ENCODE results near the gene LRP1.

LRP1 gene

GRCh38 chr12:57223191-57224165 lies 95.2 kb downstream of the LRP1 start:
- DNase-seq (ENCODE audit: low spot score), result peak; percentile 41

- DNase-seq (ENCODE audit: low spot score), result no peak
Measured at GRCh38 chr12:57224278-57224972, 96.1 kb downstream of the LRP1 start.

- DNase-seq (ENCODE audit: low spot score), result peak; percentile 98
Measured at GRCh38 chr12:57224973-57225679, 96.8 kb downstream of the LRP1 start.

GRCh38 chr12:57225680-57226210 lies 97.5 kb downstream of the LRP1 start:
- DNase-seq (ENCODE audit: low spot score), result peak; percentile 55

GRCh38 chr12:57226588-57227314 lies 98.5 kb downstream of the LRP1 start:
- peak; percentile 73 for DNase-seq (ENCODE audit: low spot score)

- peak; percentile 39 for DNase-seq (ENCODE audit: low spot score)
Measured at GRCh38 chr12:57227315-57228115, 99.2 kb downstream of the LRP1 start.

- no peak for DNase-seq (ENCODE audit: low spot score)
Measured at GRCh38 chr12:57229046-57229633, 100.9 kb downstream of the LRP1 start.

- DNase-seq (ENCODE audit: low spot score), result peak; percentile 97
Measured at GRCh38 chr12:57229634-57230380, 101.5 kb downstream of the LRP1 start, which contains the start of gene SHMT2. SHMT2 (plus strand) TSS chr12:57229711; CDS start chr12:57229779, 68 bp downstream.

- DNase-seq (ENCODE audit: low spot score), result no peak
Measured at GRCh38 chr12:57230381-57231155, 102.3 kb downstream of the LRP1 start.

- no peak for DNase-seq (ENCODE audit: low spot score)
Measured at GRCh38 chr12:57231276-57232021, 103.2 kb downstream of the LRP1 start.

- DNase-seq (ENCODE audit: low spot score), result no peak
Measured at GRCh38 chr12:57232156-57232756, 104.0 kb downstream of the LRP1 start.

GRCh38 chr12:57233357-57234232 lies 105.3 kb downstream of the LRP1 start:
- no peak for DNase-seq (ENCODE audit: low spot score)

- no peak for DNase-seq (ENCODE audit: low spot score)
Measured at GRCh38 chr12:57234233-57234570, 105.9 kb downstream of the LRP1 start.

GRCh38 chr12:57234571-57235016 lies 106.3 kb downstream of the LRP1 start:
- peak; percentile 58 for DNase-seq (ENCODE audit: low spot score)

- DNase-seq (ENCODE audit: low spot score), result peak; percentile 68
Measured at GRCh38 chr12:57235017-57235727, 106.9 kb downstream of the LRP1 start.

- DNase-seq (ENCODE audit: low spot score), result peak; percentile 34
Measured at GRCh38 chr12:57235728-57236131, 107.4 kb downstream of the LRP1 start.

Data from NAMALWA (cell line).